A549 (cell line): ENCODE measurements around the gene HLA-DOB.
"Not testable (repeated sequence)": the region's sequence is repeated elsewhere in the genome, so short reads cannot be mapped to it uniquely, and the experiment has no call there.

Experiments
- CHD4 ChIP-seq: fragments of 200-600 bp; sonication (generic); IDR thresholded peaks from 2 replicates; pipeline ENCODE4 v1.6.1; 2016; ENCODE audit warnings: antibody characterized with exemption, mild to moderate bottlenecking, borderline replicate concordance
- POLR2A ChIP-seq: IDR thresholded peaks from 2 replicates; pipeline ENCODE4 v1.6.1; 2012; ENCODE audit warnings: mild to moderate bottlenecking, low read length
- TF ChIP-seq, protein P1 (sequence below): IDR thresholded peaks from 2 replicates; pipeline ENCODE4 v1.6.1; 2012
- TF ChIP-seq, protein P2 (sequence below): fragments of >200 bp; sonication (Bioruptor Twin); formaldehyde crosslinking; IDR thresholded peaks from 3 replicates; pipeline ENCODE4 v1.5.1; 2016

DNA sequence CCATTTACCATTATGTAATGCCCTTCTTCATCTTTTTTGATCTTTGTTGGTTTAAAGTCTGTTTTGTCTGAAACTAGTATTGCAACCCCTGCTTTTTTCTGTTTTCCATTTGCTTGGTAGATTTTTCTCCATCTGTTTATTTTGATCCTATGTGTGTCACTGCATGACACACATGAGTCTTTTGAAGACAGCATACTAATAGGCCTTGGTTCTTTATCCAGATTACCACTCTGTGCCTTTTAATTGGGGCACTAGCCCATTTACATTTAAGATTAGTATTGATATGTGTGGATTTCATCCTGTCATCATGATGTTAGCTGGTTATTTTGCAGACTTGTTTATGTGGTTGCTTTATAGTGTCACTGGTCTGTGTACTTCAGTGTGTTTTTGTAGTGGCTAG lies 11.4 kb downstream of the HLA-DOB start:
- TF ChIP-seq POLR2A, CHD4: not testable (repeated sequence)
- TF ChIP-seq, protein P1, sequence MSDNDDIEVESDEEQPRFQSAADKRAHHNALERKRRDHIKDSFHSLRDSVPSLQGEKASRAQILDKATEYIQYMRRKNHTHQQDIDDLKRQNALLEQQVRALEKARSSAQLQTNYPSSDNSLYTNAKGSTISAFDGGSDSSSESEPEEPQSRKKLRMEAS, result not testable (repeated sequence)
- TF ChIP-seq, protein P2, sequence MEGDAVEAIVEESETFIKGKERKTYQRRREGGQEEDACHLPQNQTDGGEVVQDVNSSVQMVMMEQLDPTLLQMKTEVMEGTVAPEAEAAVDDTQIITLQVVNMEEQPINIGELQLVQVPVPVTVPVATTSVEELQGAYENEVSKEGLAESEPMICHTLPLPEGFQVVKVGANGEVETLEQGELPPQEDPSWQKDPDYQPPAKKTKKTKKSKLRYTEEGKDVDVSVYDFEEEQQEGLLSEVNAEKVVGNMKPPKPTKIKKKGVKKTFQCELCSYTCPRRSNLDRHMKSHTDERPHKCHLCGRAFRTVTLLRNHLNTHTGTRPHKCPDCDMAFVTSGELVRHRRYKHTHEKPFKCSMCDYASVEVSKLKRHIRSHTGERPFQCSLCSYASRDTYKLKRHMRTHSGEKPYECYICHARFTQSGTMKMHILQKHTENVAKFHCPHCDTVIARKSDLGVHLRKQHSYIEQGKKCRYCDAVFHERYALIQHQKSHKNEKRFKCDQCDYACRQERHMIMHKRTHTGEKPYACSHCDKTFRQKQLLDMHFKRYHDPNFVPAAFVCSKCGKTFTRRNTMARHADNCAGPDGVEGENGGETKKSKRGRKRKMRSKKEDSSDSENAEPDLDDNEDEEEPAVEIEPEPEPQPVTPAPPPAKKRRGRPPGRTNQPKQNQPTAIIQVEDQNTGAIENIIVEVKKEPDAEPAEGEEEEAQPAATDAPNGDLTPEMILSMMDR, result not testable (repeated sequence)
